SHP77 treated with DMSO at 0.1 percent for 48 hours (cell line): ENCODE data around the gene APOL3.
"Not testable (repeated sequence)": the region's sequence is repeated elsewhere in the genome, so short reads cannot be mapped to it uniquely, and the experiment has no call there.

Experiments
- DNase-seq: peaks from one replicate; lab custom pipeline; 2025; lab: John Stamatoyannopoulos, UW

Gene APOL3

GRCh38 chr22:36156515-36157419 lies 3.8 kb downstream of the APOL3 start:
- no peak for DNase-seq

GRCh38 chr22:36156119-36156514 lies 4.4 kb downstream of the APOL3 start:
- no peak for DNase-seq

GRCh38 chr22:36155702-36156101 lies 4.9 kb downstream of the APOL3 start:
- no peak for DNase-seq

GRCh38 chr22:36154423-36154945 lies 6.1 kb downstream of the APOL3 start:
- DNase-seq, result no peak

- DNase-seq, result no peak
Observed at GRCh38 chr22:36153501-36154422, 6.8 kb downstream of the APOL3 start.

- DNase-seq, result not testable (repeated sequence)
Observed at GRCh38 chr22:36152821-36153220, 7.7 kb downstream of the APOL3 start.

- DNase-seq, result no peak
Observed at GRCh38 chr22:36152088-36152487, 8.5 kb downstream of the APOL3 start.

DNA sequence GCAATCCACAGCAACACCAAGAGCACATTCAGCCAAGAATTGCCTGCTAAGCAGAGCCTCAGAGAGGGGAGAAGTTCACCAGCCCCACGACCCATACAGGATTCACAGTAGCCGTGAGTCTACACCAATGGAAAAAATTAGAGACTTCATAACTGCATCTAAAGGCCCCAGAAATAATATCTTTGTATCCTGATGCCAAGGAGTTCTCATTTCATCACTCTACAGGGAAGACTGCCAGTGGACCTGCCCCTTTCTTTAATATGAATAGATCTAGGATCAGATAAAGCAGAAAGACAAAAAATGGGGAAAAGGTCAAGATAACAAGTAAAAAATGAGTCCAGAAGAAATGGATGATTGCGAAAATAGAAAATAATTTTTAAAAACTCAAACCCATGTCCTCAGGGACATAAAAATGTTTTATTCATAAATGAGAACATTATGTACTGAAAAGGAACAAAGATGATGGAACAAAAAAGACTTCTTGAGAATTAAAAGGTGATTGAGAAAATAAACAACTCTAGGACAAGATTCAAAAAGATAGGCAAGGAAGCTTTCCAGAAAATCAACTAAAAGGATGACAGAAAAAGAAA lies 9.5 kb downstream of the APOL3 start:
- no peak for DNase-seq

DNA sequence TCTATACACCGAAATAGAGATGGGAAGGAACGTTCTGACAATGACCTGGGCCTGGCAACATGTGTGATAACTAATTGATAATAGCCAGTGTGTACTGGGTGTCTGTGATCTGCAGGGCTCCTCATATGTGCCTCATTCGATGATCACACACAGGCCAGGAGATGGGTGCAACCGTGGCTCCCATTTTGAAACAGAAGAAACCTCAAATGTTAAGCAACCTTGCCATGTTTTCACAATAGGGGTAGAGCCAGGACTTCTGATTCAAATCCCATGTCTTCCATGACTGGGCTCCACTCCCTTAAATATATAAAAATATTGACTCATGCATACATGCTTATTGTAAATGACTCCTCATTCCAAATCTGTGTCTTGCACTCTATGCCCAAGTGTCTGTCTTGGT lies 11.1 kb downstream of the APOL3 start:
- no peak for DNase-seq

DNA sequence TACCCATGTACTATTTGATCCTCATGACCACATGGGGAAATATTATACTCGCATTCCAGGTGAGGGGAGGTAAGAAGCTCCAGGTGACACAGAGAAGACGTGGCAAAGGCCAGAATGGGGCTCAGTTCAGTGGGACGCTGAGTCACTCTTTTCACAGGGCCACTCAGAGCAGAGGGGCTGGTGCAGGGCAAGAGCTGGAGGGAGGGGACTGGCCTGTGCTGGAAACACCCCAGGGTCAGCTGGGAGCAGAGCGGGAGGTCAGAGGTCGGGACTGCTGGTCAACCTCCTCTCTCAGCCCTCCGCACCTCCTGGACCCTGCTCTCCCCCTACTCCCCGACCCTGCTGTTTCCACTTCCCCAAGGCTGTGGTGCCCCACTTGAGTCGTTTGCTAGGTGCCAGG lies 12.1 kb downstream of the APOL3 start:
- DNase-seq, result no peak

DNA sequence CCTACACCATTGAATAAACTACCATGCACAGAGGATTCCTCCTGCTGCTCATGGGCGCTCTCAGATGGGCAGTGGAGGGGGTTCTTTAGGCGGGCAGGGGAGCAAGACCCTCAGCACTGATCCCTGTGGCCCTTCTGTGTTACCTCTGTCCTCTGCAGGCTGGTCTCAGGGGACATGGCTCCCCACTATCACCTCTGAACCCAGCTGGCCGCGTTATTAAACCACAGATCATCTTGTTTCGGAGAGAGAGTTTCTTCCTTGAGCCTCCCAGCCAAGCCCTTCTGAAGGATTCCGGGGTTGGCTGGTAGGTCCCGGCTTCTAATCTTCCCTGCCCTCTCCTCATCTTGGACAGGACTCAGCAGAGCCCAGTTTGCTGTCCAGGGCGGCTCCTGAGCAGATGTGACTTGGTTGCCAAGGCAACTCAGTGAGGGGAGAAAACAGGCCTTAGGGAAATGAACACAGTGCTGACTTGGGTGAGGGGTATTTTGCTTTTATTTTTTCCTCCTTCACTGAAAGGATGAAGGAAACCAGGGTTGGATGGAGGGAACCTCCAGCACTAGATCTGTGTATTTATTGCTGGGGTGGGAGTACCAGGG lies 13.3 kb downstream of the APOL3 start:
- no peak for DNase-seq

GRCh38 chr22:36145881-36146280 lies 14.7 kb downstream of the APOL3 start:
- no peak for DNase-seq

GRCh38 chr22:36144886-36145541 lies 15.5 kb downstream of the APOL3 start:
- no peak for DNase-seq

DNA sequence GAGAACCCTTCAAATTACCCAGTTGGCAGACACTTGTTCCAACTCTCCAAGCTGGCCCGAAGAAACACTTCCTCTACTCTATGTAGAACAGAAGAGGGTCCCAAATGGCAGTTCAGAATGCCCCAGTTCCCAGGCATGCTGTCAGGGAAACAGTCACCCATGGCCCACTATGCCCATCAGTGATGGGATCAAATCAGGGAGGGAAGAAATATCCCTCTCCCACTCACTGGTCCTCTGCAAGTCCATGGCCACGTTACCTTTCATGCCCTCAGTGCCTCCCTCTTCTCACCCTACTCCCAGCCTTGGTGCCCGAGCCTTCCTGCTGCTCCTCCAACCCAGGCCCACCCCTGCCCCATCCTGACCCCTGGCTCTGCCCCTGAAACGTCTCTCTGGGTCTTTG lies 16.6 kb downstream of the APOL3 start:
- DNase-seq, result no peak

GRCh38 chr22:36143066-36143815 lies 17.3 kb downstream of the APOL3 start:
- no peak for DNase-seq

- DNase-seq, result no peak
Observed at GRCh38 chr22:36141481-36141880, 19.1 kb downstream of the APOL3 start.

DNA sequence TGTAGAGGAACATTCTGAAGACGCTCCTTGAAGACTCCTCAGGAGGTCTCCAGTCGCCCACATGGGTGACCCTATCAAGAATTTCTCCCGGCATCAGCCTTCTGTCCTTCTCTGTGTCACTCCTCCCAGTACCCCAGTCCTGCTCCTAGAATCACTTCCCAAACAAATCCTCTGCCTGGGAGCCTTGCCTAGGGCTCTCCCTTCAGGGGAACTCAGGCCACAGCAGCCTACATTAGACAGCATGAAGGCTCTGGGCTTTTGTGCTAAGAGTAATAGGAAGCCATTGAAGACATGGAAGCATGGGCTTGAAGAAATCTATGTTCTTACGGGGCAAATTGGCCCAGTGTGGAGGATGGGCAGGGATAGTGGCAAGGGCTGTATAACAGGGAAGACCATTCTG lies 21.8 kb downstream of the APOL3 start:
- DNase-seq, result not testable (repeated sequence)

- DNase-seq, result no peak
Observed at GRCh38 chr22:36136988-36137387, 23.6 kb downstream of the APOL3 start.

DNA sequence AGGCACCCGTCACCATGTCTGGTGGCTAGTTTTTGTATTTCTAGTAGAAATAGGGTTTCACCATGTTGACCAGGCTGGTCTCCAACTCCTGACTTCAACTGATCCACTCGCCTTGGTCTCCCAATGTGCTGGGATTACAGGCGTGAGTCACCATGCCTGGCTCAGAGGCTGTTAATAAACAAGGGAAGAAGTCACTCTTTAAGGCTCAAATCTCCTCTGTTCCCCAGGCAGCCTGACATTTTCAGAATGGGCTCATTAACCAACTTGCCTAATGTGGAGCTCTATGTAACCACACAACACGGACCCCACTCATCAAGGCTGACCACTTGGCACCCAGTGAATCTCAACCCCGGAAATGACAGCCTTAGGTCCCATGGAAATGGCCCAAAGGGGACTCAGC lies 24.1 kb downstream of the APOL3 start:
- no peak for DNase-seq

GRCh38 chr22:36135306-36135980 lies 25.1 kb downstream of the APOL3 start:
- no peak for DNase-seq
